ENCODE results near the gene CBLB. TPM values are rescaled to one million over a fixed set of nuclear protein-coding genes. Genes with fewer than 3 reads are reported as not detected.

CBLB gene
- polyA plus RNA-seq, 1 experiment: 19.3 TPM

- POLR2A ChIA-PET: no interaction called here
- TF ChIP-seq CTCF (IDR thresholded peaks at IDR 0.05; ENCODE audit: insufficient read depth, low read depth, low read length): no peak
- no peak for DNase-seq (ENCODE audit: low read depth)
- Histone ChIP-seq H3K4me3 (ENCODE audit: low read depth, low read length) (no peak overlapping the region), H3K27me3 (ENCODE audit: control insufficient read depth, insufficient read depth, low read length) (no peaks in the 10 kb centered on the region), H3K36me3 (ENCODE audit: control insufficient read depth, insufficient read depth, low read length) (no peaks in the 10 kb centered on the region)
- CTCF ChIA-PET: no interaction called here
These were observed 82.6 kb downstream of the CBLB start for GRCh38 chr3:105786241-105786640.

- CTCF ChIA-PET: no interaction called here
- POLR2A ChIA-PET: no interaction called here
- H3K36me3 ChIP-seq (ENCODE audit: control insufficient read depth, insufficient read depth, low read length): no peaks in the 10 kb centered on the region
- H3K27me3 ChIP-seq (ENCODE audit: control insufficient read depth, insufficient read depth, low read length): no peaks in the 10 kb centered on the region
- no peak for TF ChIP-seq CTCF (IDR thresholded peaks at IDR 0.05; ENCODE audit: insufficient read depth, low read depth, low read length)
- no peak overlapping the region for H3K4me3 ChIP-seq (ENCODE audit: low read depth, low read length)
- no peak for DNase-seq (ENCODE audit: low read depth)
These were observed 83.0 kb downstream of the CBLB start for GRCh38 chr3:105785803-105786202.

GRCh38 chr3:105783631-105784030 is 85.2 kb downstream of the CBLB start:
- POLR2A ChIA-PET: no interaction called here
- no peak for TF ChIP-seq CTCF (IDR thresholded peaks at IDR 0.05; ENCODE audit: insufficient read depth, low read depth, low read length)
- no peak for DNase-seq (ENCODE audit: low read depth)
- H3K36me3 ChIP-seq (ENCODE audit: control insufficient read depth, insufficient read depth, low read length): no peaks in the 10 kb centered on the region
- CTCF ChIA-PET: no interaction called here
- no peak overlapping the region for H3K4me3 ChIP-seq (ENCODE audit: low read depth, low read length)
- no peaks in the 10 kb centered on the region for H3K27me3 ChIP-seq (ENCODE audit: control insufficient read depth, insufficient read depth, low read length)

GRCh38 chr3:105781871-105782270 is 86.9 kb downstream of the CBLB start:
- DNase-seq (ENCODE audit: low read depth): no peak
- CTCF ChIA-PET: interaction anchor here (1.5 kb wide), 1 partner anchor 13 kb away, joined by 3 read pairs; no protein-coding TSS in a partner anchor
- POLR2A ChIA-PET: no interaction called here
- no peak for TF ChIP-seq CTCF (IDR thresholded peaks at IDR 0.05; ENCODE audit: insufficient read depth, low read depth, low read length)
- no peak overlapping the region for H3K4me3 ChIP-seq (ENCODE audit: low read depth, low read length)
- H3K36me3 ChIP-seq (ENCODE audit: control insufficient read depth, insufficient read depth, low read length): no peaks in the 10 kb centered on the region
- no peaks in the 10 kb centered on the region for H3K27me3 ChIP-seq (ENCODE audit: control insufficient read depth, insufficient read depth, low read length)

- POLR2A ChIA-PET: no interaction called here
- no peak overlapping the region for H3K4me3 ChIP-seq (ENCODE audit: low read depth, low read length)
- H3K36me3 ChIP-seq (ENCODE audit: control insufficient read depth, insufficient read depth, low read length): no peaks in the 10 kb centered on the region
- H3K27me3 ChIP-seq (ENCODE audit: control insufficient read depth, insufficient read depth, low read length): no peaks in the 10 kb centered on the region
- TF ChIP-seq CTCF (IDR thresholded peaks at IDR 0.05; ENCODE audit: insufficient read depth, low read depth, low read length): no peak
- CTCF ChIA-PET: no interaction called here
- no peak for DNase-seq (ENCODE audit: low read depth)
These were observed 88.7 kb downstream of the CBLB start for GRCh38 chr3:105780107-105780506.
